GM19328 (cell line): ENCODE measurements around the gene RTN4R.

ENCODE experiments used
- ATAC-seq: cut with Tn5 transposase; IDR thresholded peaks from one replicate; pipeline ENCODE4 v1.9.1; 2021; ENCODE audit warnings: mild to moderate bottlenecking, moderate library complexity; ENCODE audit not compliant: unreplicated experiment

The RTN4R gene

DNA sequence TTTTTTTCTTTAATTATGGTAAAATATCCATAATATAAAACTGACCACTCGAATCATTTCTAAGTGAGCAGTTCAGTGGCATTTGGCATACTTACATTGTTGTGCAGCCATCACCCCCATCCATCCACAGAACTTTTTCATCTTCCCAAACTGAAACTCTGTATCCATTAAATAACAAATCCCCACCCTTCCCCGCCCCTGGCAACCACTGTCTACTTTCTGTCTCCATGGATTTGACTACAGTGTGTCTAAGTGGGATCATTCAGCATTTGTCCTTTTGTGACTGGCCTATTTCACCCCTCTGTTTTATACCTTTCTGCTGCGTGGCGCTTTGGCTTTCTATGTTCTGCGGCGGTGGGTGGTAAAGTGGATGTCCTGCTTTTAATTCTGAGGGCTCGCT is 49.1 kb downstream of the RTN4R start:
- ATAC-seq: no peak

GRCh38 chr22:20218326-20218872 is 49.7 kb downstream of the RTN4R start:
- no peak for ATAC-seq

GRCh38 chr22:20217563-20217962 is 50.6 kb downstream of the RTN4R start:
- no peak for ATAC-seq

GRCh38 chr22:20216863-20217499 is 51.1 kb downstream of the RTN4R start:
- ATAC-seq: no peak

- ATAC-seq: no peak
Measured at GRCh38 chr22:20215742-20216141, 52.4 kb downstream of the RTN4R start.

DNA sequence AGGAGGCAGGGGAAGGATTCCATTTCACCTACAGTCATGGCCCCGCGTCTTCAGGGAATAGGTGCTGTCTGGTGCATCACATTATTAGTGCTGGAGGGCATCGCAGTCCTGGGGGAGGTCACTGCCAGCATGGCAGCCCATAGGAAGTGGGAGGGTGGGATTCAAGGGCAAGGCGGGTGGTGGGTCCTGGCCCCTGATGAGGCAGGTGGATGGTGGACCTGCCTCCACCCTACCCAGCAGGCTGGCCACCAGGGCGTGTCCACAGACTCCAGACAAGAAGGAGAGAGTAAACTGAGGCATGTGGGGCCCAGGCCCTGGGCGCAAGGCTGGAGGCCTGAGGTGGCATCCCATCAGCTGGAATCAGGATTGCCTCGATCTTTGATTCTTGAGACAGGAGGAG is 53.3 kb downstream of the RTN4R start:
- ATAC-seq: no peak

GRCh38 chr22:20213833-20214708 is 54.0 kb downstream of the RTN4R start:
- no peak for ATAC-seq

DNA sequence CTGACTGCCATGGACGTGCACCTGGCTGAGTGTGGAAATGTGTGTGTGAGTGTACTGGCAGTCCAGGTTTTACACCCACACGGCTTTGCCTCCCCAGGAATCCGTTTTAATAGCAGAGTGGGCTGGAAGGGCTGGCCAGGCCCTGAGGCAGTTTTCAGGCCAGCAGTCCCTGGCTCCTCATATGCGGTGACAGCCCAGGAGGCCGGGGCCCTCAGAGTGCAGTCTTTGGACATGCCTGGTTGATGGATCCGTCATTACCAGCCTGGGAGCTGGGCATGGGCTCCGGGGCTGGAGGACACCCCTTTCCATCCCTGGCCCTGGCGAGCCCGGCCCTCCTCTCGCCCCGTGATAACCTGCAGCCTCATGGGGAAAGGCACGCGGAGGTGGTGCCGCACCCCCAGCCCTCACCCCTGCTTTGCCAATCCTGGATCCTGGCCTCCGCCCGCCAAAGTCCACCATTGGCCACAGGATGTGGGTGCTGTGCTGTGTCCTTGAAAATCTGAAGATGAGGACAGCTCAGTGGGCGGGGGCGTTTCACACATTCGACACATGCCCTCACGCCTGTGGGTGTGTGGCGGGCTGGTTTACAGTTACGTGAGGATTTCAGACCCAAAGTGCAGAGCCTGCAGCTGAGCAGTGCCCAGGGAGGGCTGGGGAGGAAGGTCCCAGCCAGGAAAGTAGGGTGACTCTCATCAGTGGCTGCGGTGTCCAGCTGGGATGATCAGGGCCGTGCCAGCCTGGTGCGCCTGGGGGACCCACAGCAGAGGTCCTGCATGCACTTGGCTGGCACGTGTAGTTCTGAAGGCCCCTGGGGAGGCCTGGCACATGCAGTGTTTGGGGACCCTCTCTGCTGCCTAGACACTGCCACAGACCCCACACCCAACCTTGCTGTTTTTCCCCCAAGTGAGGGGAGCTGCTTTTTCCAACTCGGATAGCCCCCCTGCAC is 55.1 kb downstream of the RTN4R start:
- no peak for ATAC-seq

DNA sequence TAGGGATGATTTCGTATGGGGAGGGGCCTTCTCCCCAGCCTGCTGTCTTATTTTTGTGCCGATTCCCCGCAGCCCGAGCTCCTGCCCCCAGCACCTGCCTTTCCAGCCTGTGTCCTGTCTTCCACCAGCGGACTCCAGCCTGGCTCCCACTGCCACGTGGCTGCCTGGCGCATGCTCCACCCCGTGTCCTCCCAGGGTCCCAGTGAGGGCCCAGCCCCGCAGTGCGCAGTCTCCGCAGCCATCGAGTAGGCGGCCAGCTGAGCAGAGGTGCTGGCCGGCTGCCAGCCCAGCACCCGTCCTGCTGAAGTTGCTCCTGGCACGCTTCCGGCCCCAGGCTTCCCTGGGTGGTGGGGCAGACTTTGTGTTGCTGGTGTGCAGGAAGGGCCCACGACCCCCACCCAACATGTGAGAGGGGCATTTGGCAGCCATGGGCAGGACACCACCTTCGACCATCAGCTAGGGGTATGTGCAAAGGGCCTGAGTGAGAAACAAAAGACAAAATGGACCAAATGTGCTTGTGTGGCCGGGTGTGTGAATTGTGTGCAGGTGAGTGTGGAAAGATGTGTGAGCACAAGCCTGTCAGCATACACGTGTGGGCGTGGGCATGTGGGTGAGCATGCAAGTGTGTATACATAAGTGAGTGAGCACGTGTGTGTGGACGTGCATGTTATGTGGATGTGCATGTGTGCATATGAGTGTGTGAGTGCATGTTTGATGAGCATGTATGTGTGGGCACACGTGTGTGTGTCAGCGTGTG is 55.9 kb downstream of the RTN4R start:
- no peak for ATAC-seq

GRCh38 chr22:20211409-20211996 is 56.6 kb downstream of the RTN4R start:
- no peak for ATAC-seq

DNA sequence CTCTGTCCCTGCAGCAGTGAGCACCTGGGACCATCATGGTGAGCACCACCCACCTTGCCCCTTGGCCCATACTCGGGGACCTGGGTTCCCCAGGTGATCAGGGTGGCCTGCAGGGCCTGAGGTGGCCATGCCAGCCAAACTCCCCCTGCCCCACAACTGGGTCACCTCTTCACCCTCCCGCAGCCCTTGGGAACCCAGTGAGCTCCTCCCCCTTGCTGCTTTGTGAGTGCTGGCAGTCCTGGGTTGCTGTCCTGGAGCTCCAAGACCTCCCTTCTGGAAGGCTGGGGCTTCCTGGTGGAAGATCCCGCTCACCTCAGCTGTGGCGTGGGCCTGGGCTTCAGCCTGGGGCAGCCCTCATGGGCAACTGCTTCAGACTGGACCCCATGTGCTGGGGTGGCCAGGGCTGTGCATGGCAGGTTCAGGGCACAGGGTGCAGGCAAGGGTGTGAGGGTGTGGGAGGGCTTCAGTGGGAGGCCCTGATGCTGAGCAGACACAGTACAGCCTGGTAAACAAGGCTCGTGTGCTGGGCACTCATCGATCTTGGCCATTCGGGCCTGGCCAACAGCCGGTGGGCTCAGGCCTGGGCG is 57.6 kb downstream of the RTN4R start:
- no peak for ATAC-seq

DNA sequence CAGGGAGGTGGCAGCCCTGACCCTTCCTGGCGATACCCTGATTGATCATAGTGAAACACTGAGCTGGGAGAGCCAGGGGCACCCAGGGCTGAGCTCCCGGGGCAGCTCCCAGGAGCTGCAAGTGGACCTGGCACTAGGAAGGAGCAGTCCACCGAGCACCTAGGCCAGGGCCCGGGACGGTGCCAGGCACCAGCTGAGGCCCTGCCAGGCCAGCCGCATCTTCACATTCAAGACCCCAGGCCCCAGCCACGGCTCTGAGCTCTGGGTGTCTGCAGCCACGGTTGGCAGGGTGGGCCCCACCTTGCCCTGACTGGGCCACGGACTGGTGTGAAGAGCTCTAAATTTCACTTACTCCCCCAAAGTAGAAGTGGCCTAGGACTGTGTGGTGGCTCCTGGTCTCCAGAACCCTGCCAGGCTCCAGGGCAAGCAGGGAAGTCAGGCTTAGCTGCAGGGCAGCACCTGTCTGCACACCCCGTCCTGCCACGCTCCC is 58.3 kb downstream of the RTN4R start:
- no peak for ATAC-seq

GRCh38 chr22:20208713-20209310 is 59.3 kb downstream of the RTN4R start:
- no peak for ATAC-seq

- ATAC-seq: no peak
Measured at GRCh38 chr22:20207277-20208025, 60.7 kb downstream of the RTN4R start.

DNA sequence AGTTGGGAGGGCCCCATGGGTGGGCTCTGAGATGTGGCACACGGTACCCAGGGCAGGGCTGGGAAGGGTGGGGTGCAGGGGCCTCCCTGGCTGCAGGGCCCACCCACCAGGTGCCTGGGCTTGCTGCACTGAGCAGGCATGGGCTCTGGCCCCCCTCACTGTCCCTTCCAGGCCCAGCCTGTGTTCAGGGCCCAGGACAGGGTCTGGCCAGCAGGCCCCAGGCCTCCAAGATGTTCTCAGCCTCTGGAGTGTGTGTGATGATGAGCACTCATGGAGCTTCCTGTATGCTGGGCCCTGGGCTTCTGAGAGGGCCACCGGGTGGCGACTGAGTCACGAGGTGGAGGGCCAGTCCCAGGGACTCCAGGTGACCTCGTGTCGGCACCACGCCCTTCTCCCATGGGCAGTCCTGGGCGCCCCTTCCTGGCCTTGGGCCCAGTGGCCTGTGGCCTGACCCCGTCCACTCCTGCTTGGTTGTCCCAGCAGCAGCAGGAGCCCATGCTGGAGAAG is 61.4 kb downstream of the RTN4R start:
- ATAC-seq: no peak

DNA sequence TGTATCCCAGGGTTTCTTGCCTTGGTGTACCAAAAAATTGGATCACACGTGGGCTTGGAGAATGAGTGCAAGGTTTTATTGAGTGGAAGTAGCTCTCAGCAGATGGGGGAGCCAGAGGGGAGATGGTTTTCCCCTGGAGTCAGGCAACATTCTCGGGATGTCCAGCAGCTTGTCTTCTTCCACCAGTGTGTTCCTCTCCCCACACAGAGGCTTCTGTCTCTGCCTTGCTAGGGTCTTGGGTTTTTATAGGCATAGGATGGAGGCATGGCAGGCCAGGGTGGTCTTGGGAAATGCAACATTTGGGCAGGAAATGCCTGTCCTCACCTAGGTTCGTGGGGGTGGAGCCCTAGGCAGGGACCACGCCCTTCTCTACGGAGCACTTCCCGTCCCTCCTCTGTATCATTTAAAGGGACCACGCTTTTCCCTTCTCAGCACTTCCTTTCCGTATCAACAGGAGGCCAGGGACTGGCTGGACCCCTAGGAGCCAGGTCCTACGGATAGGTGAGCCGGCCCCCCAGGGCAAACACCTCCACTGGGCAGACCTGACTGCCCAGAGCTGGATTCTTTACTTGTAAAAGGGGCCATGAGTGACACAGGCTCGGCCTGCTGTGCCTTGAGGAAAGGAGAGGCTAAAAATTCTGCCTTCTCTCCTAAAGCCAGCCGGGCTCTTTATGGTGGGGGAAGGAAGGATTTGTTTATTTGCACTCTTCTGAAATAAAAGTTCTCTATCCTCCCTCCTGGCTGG is 62.0 kb downstream of the RTN4R start:
- no peak for ATAC-seq

DNA sequence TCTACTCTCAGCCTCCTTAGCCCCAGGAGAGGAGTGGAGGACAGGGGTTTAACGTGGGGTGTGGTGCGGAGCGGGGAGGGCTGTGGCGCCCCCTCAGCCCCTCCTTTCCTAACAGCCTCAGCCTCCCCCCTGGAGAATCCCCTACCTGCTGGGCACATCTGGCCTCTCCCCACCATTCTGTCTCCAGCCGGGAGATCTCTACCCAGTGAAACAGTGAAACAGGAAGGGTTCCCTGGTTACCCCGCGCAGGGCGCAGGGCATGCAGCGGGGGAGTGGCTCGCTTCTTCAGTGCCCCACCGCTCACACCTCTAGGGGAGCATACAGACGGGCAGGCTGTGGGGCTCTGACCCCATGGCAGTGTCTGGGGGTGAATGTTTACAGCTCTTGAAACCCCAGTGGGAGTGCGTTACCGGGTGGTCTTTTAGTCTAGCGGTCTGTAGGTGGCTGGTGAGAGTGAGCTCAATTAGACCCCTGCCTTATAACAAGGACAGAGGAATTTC is 62.6 kb downstream of the RTN4R start:
- ATAC-seq: no peak
